Tibial nerve (tissue), 4 donors: ENCODE results near the gene RARB. TPM values are rescaled to one million over a fixed set of nuclear protein-coding genes. Genes with fewer than 3 reads are reported as not detected.
A peak's percentile ranks its signal among the peaks of the same experiment; 100 is the strongest.

Experiments
- DNase-seq, 2 donors: peaks; one replicate each; pipeline ENCODE4 v3.0.0-alpha.2; 2019; ENCODE audit warnings: low spot score in 2 of 2
- H3K27ac ChIP-seq, 4 donors: fragments of 200-600 bp; sonication (generic) in 3 of 4; one replicate each; pipeline ENCODE4 v1.5.1; 2017 to 2019; ENCODE audit warnings: mild to moderate bottlenecking in 1 of 4
- H3K27me3 ChIP-seq, 2 donors: fragments of 200-600 bp; sonication (generic) in 1 of 2; one replicate each; pipeline versions ENCODE4 v1.5.1 to v1.6.0; 2017 to 2019
- H3K36me3 ChIP-seq, 3 donors: fragments of 200-600 bp; sonication (generic); one replicate each; pipeline ENCODE4 v1.5.1; 2018 to 2019
- H3K4me1 ChIP-seq, 4 donors: fragments of 200-600 bp; sonication (generic) in 3 of 4; one replicate each; pipeline ENCODE4 v1.5.1; 2017 to 2019
- H3K4me3 ChIP-seq, 4 donors: fragments of 200-600 bp; sonication (generic) in 3 of 4; one replicate each; pipeline ENCODE4 v1.5.1; 2017 to 2019; ENCODE audit warnings: mild to moderate bottlenecking in 1 of 4, moderate library complexity in 1 of 4
- H3K9me3 ChIP-seq, 4 donors: fragments of 200-600 bp; sonication (generic) in 3 of 4; one replicate each; pipeline ENCODE4 v1.5.1; 2017 to 2019
- CTCF ChIP-seq, 5 experiments: fragments of 200-600 bp in 3 of 5; fragments of 450-650 bp in 2 of 5; sonication (generic) in 3 of 5; IDR thresholded peaks; one replicate each; pipeline ENCODE4 v1.5.1; 2016 to 2019; ENCODE audit warnings: antibody characterized with exemption in 5 of 5, mild to moderate bottlenecking in 3 of 5, moderate library complexity in 2 of 5
- EP300 ChIP-seq, 2 donors: sonication (generic); formaldehyde crosslinking; IDR thresholded peaks; one replicate each; pipeline ENCODE4 v1.6.1; 2017; ENCODE audit warnings: antibody characterized with exemption in 2 of 2, mild to moderate bottlenecking in 1 of 2
- POLR2A ChIP-seq, 2 donors: fragments of 450-650 bp; IDR thresholded peaks; one replicate each; pipeline ENCODE4 v1.6.1; 2017; ENCODE audit warnings: antibody characterized with exemption in 2 of 2, mild to moderate bottlenecking in 2 of 2, moderate library complexity in 2 of 2
- WGBS, 2 donors: methylation state at CpG; one replicate each; pipeline ENCODE4 v1.1.5; 2018; 5-methylcytosine and 5-hydroxymethylcytosine counted together
- total RNA-seq, 4 donors: library from RNA; depleted of rRNA; stranded (reverse); fragments of >200 nt; gene quantifications; one replicate each; pipeline ENCODE4 v1.1.0, GENCODE V29; 2016

The RARB gene
- total RNA-seq, 4 donors from 2014 or later, result 9.3 to 22.6 (median 15.1) TPM

DNA sequence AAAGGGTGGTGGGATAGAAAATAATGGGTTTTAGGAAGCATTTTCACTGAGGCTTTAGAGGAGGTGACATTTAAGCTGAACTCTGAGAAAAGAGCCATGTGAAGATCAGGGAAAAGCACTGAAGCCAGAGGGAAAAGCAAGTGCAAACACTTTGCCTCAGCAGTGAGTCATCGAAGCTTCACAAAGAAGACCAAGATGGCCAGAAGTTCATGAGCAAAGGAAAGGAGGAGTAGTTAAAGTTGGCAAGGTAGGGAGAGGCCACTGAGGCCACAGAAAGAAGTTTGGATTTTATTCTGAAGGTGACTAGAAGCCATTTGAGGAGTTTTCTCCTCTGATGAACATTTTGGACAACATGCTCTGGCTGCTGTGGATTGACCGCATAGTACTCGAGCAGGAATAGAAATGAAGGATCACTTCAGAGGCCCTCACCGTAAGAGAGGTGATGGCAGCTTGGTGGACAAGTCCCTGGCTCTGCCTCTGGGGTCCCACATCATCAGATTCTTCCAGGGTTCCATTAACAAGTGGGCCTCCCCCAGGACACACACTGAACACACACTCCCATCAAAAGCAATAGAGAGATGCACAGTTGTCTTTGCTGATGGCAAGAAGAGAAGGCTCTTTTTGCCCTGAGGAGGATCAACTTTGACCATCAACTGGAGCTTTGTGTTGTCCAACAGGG, 161.2 kb downstream of the RARB start:
- DNase-seq, result no peak
- Histone ChIP-seq H3K27me3 (no peaks in the 10 kb centered on the region), H3K36me3 (no peaks in the 10 kb centered on the region), H3K27ac (no peak overlapping the region), H3K4me3 (no peak overlapping the region), H3K9me3 (no peaks in the 10 kb centered on the region), H3K4me1 (peaks cover 0 to 25% (median 13%) of the 10 kb centered on the region in 4 donors)
- TF ChIP-seq POLR2A (IDR thresholded peaks at IDR 0.05) (no peak), CTCF (IDR thresholded peaks at IDR 0.05) (no peak), EP300 (IDR thresholded peaks at IDR 0.05) (no peak)
- WGBS, 2 donors, result 89 to 98% methylated on average over 4 of the region's 4 CpGs

DNA sequence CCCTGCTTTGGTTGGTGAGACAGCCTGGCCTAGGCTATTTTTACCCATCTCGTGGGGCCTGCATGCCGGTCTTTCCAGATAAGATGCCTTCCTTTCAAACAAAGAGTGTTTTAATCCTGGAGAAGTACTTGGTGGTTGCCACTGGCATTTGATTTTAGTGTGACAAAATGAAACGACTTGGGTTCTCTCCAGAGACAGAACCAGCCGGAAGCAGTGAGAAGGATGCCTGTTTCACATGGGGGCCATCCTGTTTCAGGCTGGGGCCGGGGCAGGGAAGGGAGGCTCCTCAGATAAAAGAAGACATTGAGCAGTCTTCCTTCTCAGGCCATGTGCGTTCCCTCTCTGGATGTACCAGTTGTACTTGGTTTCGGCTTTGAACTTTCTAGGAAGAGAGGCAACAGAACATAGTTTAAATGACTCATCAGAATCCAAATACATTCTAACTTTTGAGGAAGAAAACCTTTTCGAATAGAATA, 161.8 kb downstream of the RARB start:
- TF ChIP-seq CTCF (IDR thresholded peaks at IDR 0.05) (no peak), EP300 (IDR thresholded peaks at IDR 0.05) (no peak), POLR2A (IDR thresholded peaks at IDR 0.05) (no peak)
- 49 to 53% methylated on average over 8 of the region's 8 CpGs for WGBS, 2 donors
- Histone ChIP-seq H3K9me3 (no peaks in the 10 kb centered on the region), H3K4me1 (peaks cover 0 to 28% (median 13%) of the 10 kb centered on the region in 4 donors), H3K36me3 (no peaks in the 10 kb centered on the region), H3K4me3 (no peak overlapping the region), H3K27ac (no peak overlapping the region), H3K27me3 (no peaks in the 10 kb centered on the region)
- DNase-seq, result no peak

- 19 to 22% methylated on average over 3 of the region's 3 CpGs for WGBS, 2 donors
- TF ChIP-seq POLR2A (IDR thresholded peaks at IDR 0.05) (no peak), CTCF (IDR thresholded peaks at IDR 0.05) (peak in 4 of 5 experiments; percentile 17 to 50 (median 32)), EP300 (IDR thresholded peaks at IDR 0.05) (peak in 1 of 2 donors; percentile 22)
- peak; percentile 34 to 42 for DNase-seq
- Histone ChIP-seq H3K27me3 (no peaks in the 10 kb centered on the region), H3K4me1 (peaks cover 0 to 36% (median 13%) of the 10 kb centered on the region in 4 donors), H3K27ac (peak overlapping the region in 2 of 4 donors; percentile 23 to 53), H3K36me3 (peaks cover 0 to 12% (median 0%) of the 10 kb centered on the region in 3 donors), H3K9me3 (no peaks in the 10 kb centered on the region), H3K4me3 (no peak overlapping the region)
These were observed 164.5 kb downstream of the RARB start for GRCh38 chr3:25592510-25592968.

DNA sequence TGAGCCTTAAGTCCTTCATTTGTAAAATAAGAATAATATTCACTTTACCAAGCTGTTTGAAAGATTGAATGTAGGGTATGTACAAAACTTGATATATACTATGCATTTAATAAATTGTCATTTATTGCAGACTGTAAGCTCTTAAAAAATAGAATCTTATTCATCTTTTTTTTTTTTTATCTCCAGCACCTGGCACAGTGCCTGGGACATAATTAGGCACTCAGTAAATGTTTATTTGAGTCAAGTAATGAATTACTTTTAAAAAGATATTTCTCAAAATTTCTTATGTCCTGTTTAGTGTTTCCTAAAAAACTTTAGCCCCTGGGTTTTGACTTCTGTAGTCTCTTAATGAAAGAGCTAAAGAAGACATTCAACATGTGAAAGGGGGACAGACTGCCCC, 164.9 kb downstream of the RARB start:
- Histone ChIP-seq H3K4me1 (peaks cover 0 to 36% (median 13%) of the 10 kb centered on the region in 4 donors), H3K27ac (peak overlapping the region in 1 of 4 donors; percentile 53), H3K9me3 (no peaks in the 10 kb centered on the region), H3K4me3 (no peak overlapping the region), H3K27me3 (no peaks in the 10 kb centered on the region), H3K36me3 (peaks cover 0 to 16% (median 0%) of the 10 kb centered on the region in 3 donors)
- DNase-seq, result no peak
- TF ChIP-seq POLR2A (IDR thresholded peaks at IDR 0.05) (no peak), EP300 (IDR thresholded peaks at IDR 0.05) (no peak), CTCF (IDR thresholded peaks at IDR 0.05) (no peak)

GRCh38 chr3:25594007-25594502, 166.0 kb downstream of the RARB start:
- Histone ChIP-seq H3K4me3 (no peak overlapping the region), H3K27ac (no peak overlapping the region), H3K4me1 (peaks cover 0 to 36% (median 13%) of the 10 kb centered on the region in 4 donors), H3K36me3 (peaks cover 0 to 25% (median 0%) of the 10 kb centered on the region in 3 donors), H3K9me3 (no peaks in the 10 kb centered on the region), H3K27me3 (no peaks in the 10 kb centered on the region)
- DNase-seq, result peak in 1 of 2 donors; percentile 42
- TF ChIP-seq POLR2A (IDR thresholded peaks at IDR 0.05), result no peak
- no peak for TF ChIP-seq EP300 (IDR thresholded peaks at IDR 0.05)
- peak; percentile 56 to 84 (median 78) for TF ChIP-seq CTCF (IDR thresholded peaks at IDR 0.05)
- 0% methylated on average over 1 of the region's 1 CpG for WGBS, 2 donors
